T-helper 17 cell (primary cell): ENCODE data around the gene JAZF1. TPM values are rescaled to one million over a fixed set of nuclear protein-coding genes. Genes with fewer than 3 reads are reported as not detected.

Experiments
- ATAC-seq: fragments of 150-1000 bp; cut with Tn5 transposase; 2 replicates; pipeline ENCODE4 v1.10.0; 2021; ENCODE audit warnings: mild to moderate bottlenecking, moderate library complexity
- DNase-seq, 3 donors: peaks; one replicate each; pipeline versions ENCODE4 v3.0.0 to v3.0.0-alpha.2; 2020 to 2021
- H3K9me3 ChIP-seq: one replicate; pipeline ENCODE4 v1.7.0; 2013; ENCODE audit warnings: low read length, mild to moderate bottlenecking; ENCODE audit not compliant: control insufficient read depth, poor library complexity, severe bottlenecking
- H3K27ac Mint-ChIP-seq: one replicate; pipeline ENCODE4 v1.8.0; 2022; ENCODE audit warnings: mild to moderate bottlenecking, moderate library complexity, mixed read lengths
- H3K27me3 Mint-ChIP-seq: one replicate; pipeline ENCODE4 v1.8.0; 2022; ENCODE audit warnings: mixed read lengths
- H3K36me3 Mint-ChIP-seq: one replicate; pipeline ENCODE4 v1.8.0; 2022; ENCODE audit warnings: low read depth, mixed read lengths
- H3K4me1 Mint-ChIP-seq: one replicate; pipeline ENCODE4 v1.8.0; 2022; ENCODE audit warnings: mild to moderate bottlenecking, mixed read lengths
- H3K4me3 Mint-ChIP-seq: one replicate; pipeline ENCODE4 v1.8.0; 2022; ENCODE audit warnings: mild to moderate bottlenecking, moderate library complexity, mixed read lengths
- total RNA-seq, 4 donors: library from RNA in 2 of 4; stranded (reverse) in 2 of 4; gene quantifications; one replicate each; pipeline ENCODE4 v1.2.3 and lab custom pipeline; 2022 to 2026

The JAZF1 gene
- total RNA-seq, 2 donors from 2014 or later = 12.4 to 13.4 TPM

DNA sequence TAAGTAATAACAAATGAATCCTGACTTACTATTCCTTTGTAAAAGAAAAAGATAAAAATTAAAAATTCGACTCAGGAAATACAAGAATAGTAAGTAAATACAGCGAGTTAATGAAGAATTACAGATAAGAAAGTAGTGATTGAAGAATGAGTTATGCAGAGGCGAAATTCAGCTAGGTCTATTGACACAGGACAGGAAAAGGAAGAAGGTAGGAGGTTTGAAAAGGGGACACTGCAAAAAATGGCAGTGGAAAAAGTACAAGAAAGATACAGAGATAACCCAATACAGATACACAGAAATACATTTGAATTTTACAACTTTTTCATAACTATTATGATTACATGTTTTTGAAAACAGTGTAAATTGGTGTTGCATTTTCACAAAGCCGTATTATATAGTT lies 28.0 kb downstream of the JAZF1 start:
- peak overlapping the region; percentile 77 for H3K4me3 Mint-ChIP-seq
- peaks cover 4% of the 10 kb centered on the region for H3K36me3 Mint-ChIP-seq
- H3K9me3 ChIP-seq = no peaks in the 10 kb centered on the region
- peaks cover 45% of the 10 kb centered on the region for H3K4me1 Mint-ChIP-seq
- DNase-seq = no peak
- H3K27me3 Mint-ChIP-seq = no peaks in the 10 kb centered on the region
- H3K27ac Mint-ChIP-seq = peak overlapping the region; percentile 82
- ATAC-seq = no peak

DNA sequence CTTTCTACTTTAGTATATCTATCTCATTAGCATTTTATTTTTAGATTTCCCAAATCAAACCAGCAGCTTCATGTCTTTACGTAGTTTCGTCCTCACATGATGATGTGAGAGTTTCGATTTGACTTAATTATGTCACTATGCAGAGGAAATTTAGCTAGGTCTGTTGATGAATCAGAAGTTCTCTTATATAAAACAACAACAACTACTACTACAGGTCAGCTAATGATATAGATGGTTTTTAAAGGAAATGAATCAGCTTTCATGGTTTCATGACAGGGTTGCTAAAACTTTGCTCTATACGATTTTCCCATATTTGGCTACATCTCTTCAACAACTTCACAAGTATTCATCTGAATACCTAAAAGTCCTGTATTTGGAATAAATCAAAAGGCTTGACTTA lies 28.6 kb downstream of the JAZF1 start:
- peak overlapping the region; percentile 82 for H3K27ac Mint-ChIP-seq
- H3K9me3 ChIP-seq = no peaks in the 10 kb centered on the region
- no peaks in the 10 kb centered on the region for H3K27me3 Mint-ChIP-seq
- no peak for DNase-seq
- H3K36me3 Mint-ChIP-seq = peaks cover 4% of the 10 kb centered on the region
- H3K4me3 Mint-ChIP-seq = peak overlapping the region; percentile 77
- ATAC-seq = peak; percentile 81
- peaks cover 43% of the 10 kb centered on the region for H3K4me1 Mint-ChIP-seq

DNA sequence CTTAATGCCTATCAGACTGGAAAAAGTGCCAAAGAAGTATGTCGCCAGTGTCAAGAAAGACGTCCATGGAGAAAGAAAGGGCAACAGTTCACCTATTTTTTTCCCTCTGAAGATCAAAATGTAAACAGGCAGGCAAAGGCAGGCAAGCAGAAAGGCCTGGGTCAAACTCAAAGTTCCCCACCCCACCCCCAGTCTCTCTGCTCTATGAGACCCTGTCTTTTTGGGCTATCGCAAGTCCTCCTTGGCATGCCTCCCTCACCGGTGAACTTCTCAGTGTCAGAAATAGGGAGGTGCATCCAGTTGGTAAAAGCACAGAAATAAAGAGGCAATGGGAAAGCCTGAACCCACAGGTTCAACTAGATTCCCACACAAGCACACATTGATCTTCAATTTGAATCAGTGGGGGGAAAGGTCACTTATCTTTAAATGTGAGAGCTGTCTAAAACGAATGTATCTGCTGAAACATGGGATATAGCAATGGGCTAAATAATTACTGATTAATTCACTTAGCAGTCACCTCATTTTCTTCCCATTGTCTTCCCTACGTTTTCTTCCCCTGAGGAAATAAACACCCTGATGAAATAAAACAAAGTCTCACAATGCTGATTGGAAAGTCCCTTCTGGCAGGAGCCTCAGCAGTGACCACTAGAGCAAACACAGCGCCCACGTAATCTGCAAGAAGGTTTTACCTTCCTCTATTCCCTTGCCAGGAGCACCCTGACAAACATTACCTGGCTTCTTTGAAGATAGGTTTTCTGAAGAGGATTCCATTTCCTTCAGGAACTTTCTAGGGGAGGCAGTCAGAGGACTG lies 31.1 kb downstream of the JAZF1 start:
- DNase-seq (no peak), ATAC-seq (no peak)
- no peaks in the 10 kb centered on the region for H3K9me3 ChIP-seq
- Mint-ChIP-seq H3K4me1 (peaks cover 22% of the 10 kb centered on the region), H3K27ac (peak overlapping the region; percentile 3), H3K4me3 (peak overlapping the region; percentile 50), H3K27me3 (no peaks in the 10 kb centered on the region), H3K36me3 (peaks cover 4% of the 10 kb centered on the region)

DNA sequence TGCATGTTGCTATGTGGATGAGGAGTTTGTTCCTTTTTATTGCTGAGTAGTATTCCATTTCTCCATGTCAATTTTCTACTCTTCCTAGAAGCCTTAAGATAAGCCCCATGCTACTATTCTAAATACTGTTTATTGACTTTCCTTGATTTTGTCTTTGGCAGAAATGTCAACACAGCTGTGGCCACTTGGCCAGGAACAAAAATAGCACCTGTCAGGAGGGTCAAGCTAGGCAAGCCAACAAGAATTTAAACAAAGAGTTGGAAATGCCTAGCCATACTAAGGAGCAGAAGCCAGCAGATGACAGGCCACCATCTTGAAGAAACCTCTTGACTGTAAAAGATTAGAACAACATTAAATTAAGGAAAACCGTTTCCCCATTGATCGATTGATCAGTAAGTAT lies 34.7 kb downstream of the JAZF1 start:
- DNase-seq (no peak), ATAC-seq (no peak)
- H3K36me3 Mint-ChIP-seq = peaks cover 4% of the 10 kb centered on the region
- H3K27me3 Mint-ChIP-seq = no peaks in the 10 kb centered on the region
- H3K4me3 Mint-ChIP-seq = no peak overlapping the region
- H3K4me1 Mint-ChIP-seq = peaks cover 11% of the 10 kb centered on the region
- H3K27ac Mint-ChIP-seq = no peak overlapping the region
- no peaks in the 10 kb centered on the region for H3K9me3 ChIP-seq

DNA sequence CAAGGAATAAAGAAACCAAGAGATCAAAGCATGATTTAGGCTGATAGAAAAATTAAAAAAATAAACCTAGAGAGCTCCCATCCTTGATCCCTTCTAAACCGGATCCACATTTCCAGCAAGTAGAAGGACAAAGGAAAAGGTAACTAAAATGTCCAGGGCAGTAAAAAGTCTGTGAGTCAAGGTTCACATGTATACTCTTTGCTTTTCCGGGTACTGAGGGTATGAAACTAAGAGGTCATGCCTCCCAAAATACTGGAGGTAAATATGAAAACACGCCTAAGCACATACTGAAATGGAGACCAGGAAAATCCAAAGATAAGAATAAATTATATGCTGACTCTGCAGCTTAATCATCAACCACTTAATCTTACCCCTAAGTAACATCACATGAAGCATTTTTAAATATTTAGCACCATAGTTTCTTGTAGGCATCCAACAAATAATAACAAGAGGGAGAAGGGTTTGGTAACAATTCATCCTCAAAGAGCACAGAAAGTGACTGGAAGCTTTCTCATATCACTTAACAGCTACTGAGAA lies 35.4 kb downstream of the JAZF1 start:
- no peaks in the 10 kb centered on the region for H3K9me3 ChIP-seq
- ATAC-seq (no peak), DNase-seq (no peak)
- no peak overlapping the region for H3K4me3 Mint-ChIP-seq
- peaks cover 4% of the 10 kb centered on the region for H3K36me3 Mint-ChIP-seq
- peaks cover 9% of the 10 kb centered on the region for H3K4me1 Mint-ChIP-seq
- H3K27me3 Mint-ChIP-seq = no peaks in the 10 kb centered on the region
- no peak overlapping the region for H3K27ac Mint-ChIP-seq

DNA sequence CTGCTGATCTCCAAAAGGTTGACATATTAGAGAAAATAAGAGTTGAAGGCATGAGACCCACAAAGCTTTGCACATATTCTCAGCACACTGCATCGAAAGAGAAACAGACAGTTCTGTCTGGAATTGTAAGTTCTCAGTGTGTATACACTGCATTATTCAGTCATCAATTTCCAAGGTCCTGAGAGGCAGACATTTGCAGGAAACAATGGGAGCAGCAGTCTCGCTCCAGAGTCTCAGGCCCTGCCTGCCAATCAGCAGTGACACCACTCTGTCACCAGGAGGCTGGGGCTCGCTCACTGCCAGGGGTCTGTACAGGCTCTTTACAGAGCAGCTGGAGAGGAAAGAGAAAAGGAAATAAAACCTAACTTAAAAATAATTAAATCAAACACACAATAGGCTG lies 36.3 kb downstream of the JAZF1 start:
- H3K4me1 Mint-ChIP-seq = peaks cover 9% of the 10 kb centered on the region
- H3K27me3 Mint-ChIP-seq = no peaks in the 10 kb centered on the region
- H3K36me3 Mint-ChIP-seq = peaks cover 2% of the 10 kb centered on the region
- no peak for DNase-seq
- H3K4me3 Mint-ChIP-seq = no peak overlapping the region
- H3K27ac Mint-ChIP-seq = peak overlapping the region; percentile 70
- no peak for ATAC-seq
- no peaks in the 10 kb centered on the region for H3K9me3 ChIP-seq

DNA sequence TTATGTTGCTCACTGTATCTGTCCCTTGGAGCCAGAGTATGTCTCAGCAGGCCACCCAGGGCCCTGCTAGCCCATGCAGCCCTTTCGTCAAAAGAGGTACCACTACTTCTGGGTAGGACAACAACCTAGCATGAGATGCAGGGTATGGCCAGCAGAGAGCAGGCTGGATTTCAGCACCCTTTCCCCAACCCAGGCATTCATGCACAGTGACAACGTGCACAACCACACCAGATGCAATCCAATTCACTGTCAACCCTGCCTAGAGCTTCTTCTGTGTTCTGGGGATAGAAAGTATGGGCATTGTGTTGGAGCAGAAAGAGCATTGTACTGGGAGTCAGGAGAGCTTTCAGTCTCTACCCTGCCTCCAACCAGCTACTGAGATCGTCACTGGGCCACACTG lies 37.9 kb downstream of the JAZF1 start:
- no peak for DNase-seq
- peak; percentile 37 for ATAC-seq
- H3K9me3 ChIP-seq = no peaks in the 10 kb centered on the region
- Mint-ChIP-seq H3K27ac (no peak overlapping the region), H3K27me3 (no peaks in the 10 kb centered on the region), H3K36me3 (peaks cover 2% of the 10 kb centered on the region), H3K4me1 (peaks cover 9% of the 10 kb centered on the region), H3K4me3 (no peak overlapping the region)

DNA sequence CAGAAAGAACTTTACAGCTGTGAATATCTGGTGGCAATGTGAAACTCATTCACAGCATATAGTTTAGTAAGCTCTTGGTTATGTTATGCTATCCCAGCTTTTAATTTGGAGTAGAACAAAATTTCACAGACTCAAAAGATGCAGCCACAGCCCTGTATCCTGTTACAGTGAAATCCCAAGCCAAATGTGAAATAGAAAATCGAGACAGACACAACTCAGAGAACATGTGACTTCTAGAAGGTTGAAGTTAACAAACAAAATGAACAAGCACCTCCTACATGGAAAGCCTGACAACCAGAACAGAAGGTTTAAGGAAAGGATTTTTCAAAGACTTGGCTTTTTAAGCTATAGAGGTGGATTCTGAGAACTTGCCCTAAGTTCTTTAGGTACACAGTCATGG lies 39.6 kb downstream of the JAZF1 start:
- no peak overlapping the region for H3K27ac Mint-ChIP-seq
- H3K9me3 ChIP-seq = no peaks in the 10 kb centered on the region
- peaks cover 2% of the 10 kb centered on the region for H3K36me3 Mint-ChIP-seq
- no peak for DNase-seq
- H3K4me1 Mint-ChIP-seq = peaks cover 26% of the 10 kb centered on the region
- ATAC-seq = no peak
- no peaks in the 10 kb centered on the region for H3K27me3 Mint-ChIP-seq
- no peak overlapping the region for H3K4me3 Mint-ChIP-seq

DNA sequence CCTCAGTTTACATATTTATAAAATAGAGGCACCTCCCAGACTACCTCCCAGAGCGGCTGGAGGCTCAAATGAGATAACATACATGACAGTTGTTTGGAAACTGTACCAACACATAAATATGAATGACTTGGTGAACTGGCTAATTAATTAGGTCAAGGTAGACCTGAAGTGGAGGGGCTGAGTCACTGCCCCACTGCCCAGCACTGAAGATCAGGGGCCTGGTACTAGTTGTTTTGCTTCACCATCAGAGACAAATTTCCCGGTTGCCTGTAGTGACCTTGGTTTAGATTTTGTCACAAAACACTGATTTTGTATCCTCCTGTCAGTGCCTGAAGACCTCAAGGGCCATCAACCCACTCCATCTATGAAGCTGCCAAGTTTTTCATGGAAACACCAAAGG lies 41.8 kb downstream of the JAZF1 start:
- H3K27me3 Mint-ChIP-seq = no peaks in the 10 kb centered on the region
- H3K27ac Mint-ChIP-seq = no peak overlapping the region
- ATAC-seq = no peak

DNA sequence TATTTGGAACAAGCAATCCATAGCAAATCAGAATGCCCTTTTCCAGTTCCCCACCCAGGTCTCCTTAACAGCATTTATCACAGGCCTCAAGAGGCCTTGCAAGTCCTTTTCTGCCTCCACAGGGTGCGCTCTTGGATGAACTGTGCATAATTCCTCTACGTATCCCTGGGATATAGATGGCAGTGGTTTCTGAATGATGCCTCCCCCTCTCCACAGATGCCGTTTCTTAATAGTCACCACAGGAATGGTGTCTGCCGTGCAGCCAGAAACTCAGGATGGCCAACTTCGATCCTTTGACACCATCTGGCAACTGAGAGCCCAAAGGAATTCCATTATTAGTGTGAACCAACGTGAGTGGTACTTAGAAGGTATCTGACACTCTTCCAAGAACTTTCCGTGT lies 43.1 kb downstream of the JAZF1 start:
- H3K27ac Mint-ChIP-seq = no peak overlapping the region
- peaks cover 32% of the 10 kb centered on the region for H3K4me1 Mint-ChIP-seq
- H3K9me3 ChIP-seq = no peaks in the 10 kb centered on the region
- DNase-seq (no peak), ATAC-seq (no peak)
- no peak overlapping the region for H3K4me3 Mint-ChIP-seq
- H3K27me3 Mint-ChIP-seq = no peaks in the 10 kb centered on the region
- H3K36me3 Mint-ChIP-seq = peaks cover 2% of the 10 kb centered on the region

More for the DNA sequence above, 41.8 kb downstream of the JAZF1 start:
- DNase-seq = no peak
- no peaks in the 10 kb centered on the region for H3K9me3 ChIP-seq
- Mint-ChIP-seq H3K36me3 (peaks cover 2% of the 10 kb centered on the region), H3K4me1 (peaks cover 35% of the 10 kb centered on the region), H3K4me3 (no peak overlapping the region)

DNA sequence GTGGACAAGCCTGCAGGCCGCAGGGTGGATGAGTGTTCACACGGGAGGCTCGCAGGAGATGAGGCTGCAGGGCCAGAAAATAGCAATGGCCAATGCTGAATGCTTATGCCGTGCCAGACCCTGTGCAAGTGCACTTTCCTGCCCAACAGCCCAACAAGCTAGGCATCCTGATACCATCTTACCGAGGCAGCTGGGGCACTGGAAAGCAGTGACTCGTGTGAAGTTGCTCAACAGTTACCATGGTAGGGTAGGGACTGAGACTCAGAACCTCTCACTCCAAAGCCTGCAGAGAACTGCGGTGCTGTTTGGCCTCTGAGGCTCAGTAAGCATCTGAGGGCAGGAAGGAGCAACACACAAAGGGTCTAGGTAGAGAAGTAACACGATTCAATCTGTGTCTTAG lies 43.7 kb downstream of the JAZF1 start:
- no peak for DNase-seq
- ATAC-seq = no peak
- Mint-ChIP-seq H3K36me3 (peaks cover 2% of the 10 kb centered on the region), H3K27me3 (no peaks in the 10 kb centered on the region), H3K4me1 (peaks cover 30% of the 10 kb centered on the region), H3K4me3 (no peak overlapping the region), H3K27ac (no peak overlapping the region)
- no peaks in the 10 kb centered on the region for H3K9me3 ChIP-seq

DNA sequence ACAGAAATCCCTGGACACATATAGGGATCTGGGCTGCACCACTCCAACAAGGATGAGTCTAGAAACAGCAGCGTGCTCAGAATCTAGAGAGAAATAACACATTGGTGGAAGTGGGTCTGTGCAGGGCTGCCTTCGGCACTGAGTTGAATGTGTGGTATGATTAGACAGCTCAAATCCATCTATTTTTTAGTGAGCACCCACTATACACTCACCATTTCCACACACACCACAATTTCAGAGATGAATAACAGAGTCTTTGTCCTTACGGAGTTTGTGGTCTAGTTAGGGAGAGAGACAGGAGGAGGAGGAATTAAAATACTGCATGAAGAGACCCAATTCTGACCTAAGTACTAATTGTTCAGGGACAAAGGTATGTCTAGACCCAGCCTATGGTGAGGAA lies 44.2 kb downstream of the JAZF1 start:
- no peaks in the 10 kb centered on the region for H3K9me3 ChIP-seq
- Mint-ChIP-seq H3K36me3 (peaks cover 2% of the 10 kb centered on the region), H3K4me3 (no peak overlapping the region), H3K4me1 (peaks cover 30% of the 10 kb centered on the region), H3K27me3 (no peaks in the 10 kb centered on the region), H3K27ac (peak overlapping the region; percentile 79)
- DNase-seq = no peak
- ATAC-seq = no peak

DNA sequence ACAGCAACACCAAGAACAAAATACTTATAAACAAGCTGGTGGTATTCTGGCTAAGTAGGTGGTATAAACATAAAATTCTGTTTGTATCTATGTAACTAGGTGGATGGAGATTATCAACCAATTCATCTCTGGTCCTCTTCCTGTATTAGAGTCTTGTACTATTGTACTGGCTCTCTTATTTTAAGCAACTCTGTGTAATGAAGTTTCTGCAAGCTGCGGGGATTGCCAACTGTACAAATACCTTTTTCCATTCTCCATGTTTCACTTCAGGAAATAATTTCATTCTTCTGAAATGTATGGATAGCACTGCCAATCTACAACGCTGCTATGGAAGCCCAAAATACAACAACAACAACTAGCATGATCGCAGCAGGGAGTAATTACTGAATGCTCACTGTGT lies 44.8 kb downstream of the JAZF1 start:
- Mint-ChIP-seq H3K4me1 (peaks cover 30% of the 10 kb centered on the region), H3K4me3 (no peak overlapping the region), H3K27me3 (no peaks in the 10 kb centered on the region), H3K36me3 (peaks cover 2% of the 10 kb centered on the region), H3K27ac (peak overlapping the region; percentile 79)
- no peak for DNase-seq
- peak; percentile 49 for ATAC-seq
- H3K9me3 ChIP-seq = no peaks in the 10 kb centered on the region

DNA sequence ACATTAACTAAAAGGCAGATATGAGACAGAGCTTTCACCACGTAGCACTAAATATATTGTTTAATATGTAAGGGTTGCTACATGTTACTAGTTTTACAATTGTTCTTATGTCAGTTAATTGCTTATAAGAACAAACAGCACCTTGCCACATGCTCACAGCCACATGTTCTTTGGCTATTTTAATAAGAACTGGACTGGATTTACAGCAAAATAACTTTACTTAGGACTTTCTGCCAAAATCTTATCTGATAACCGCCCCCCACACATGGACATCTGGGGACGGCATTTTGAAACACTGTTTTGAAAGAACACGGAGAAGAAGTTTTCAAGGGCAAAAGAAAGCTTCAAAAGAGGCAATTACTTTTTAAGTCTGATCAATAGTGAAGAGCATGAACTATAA lies 45.3 kb downstream of the JAZF1 start:
- Mint-ChIP-seq H3K36me3 (peaks cover 2% of the 10 kb centered on the region), H3K27me3 (no peaks in the 10 kb centered on the region), H3K27ac (no peak overlapping the region), H3K4me1 (peaks cover 30% of the 10 kb centered on the region), H3K4me3 (no peak overlapping the region)
- H3K9me3 ChIP-seq = no peaks in the 10 kb centered on the region
- no peak for DNase-seq
- no peak for ATAC-seq
